Keratinocyte (primary cell): Measurements from ENCODE around the gene TACC3.

Experiments
- EZH2 ChIP-seq: IDR thresholded peaks from one replicate; pipeline ENCODE4 v1.6.1; 2012; ENCODE audit warnings: inconsistent platforms, mild to moderate bottlenecking, low read length, moderate library complexity
- TF ChIP-seq, protein P1 (sequence below), 3 experiments: IDR thresholded peaks in 1 of 3; conservative IDR thresholded peaks in 1 of 3; optimal IDR thresholded peaks in 1 of 3; 2 replicates in 2 of 3; 3 replicates in 1 of 3; pipeline versions ENCODE3 to v1.5.1; 2011; ENCODE audit warnings: low read length in 3 of 3, mild to moderate bottlenecking in 3 of 3, moderate library complexity in 2 of 3, control low read depth in 1 of 3, inconsistent platforms in 1 of 3; ENCODE audit not compliant: insufficient read depth in 2 of 3; ENCODE audit errors: extremely low read depth in 1 of 3

DNA sequence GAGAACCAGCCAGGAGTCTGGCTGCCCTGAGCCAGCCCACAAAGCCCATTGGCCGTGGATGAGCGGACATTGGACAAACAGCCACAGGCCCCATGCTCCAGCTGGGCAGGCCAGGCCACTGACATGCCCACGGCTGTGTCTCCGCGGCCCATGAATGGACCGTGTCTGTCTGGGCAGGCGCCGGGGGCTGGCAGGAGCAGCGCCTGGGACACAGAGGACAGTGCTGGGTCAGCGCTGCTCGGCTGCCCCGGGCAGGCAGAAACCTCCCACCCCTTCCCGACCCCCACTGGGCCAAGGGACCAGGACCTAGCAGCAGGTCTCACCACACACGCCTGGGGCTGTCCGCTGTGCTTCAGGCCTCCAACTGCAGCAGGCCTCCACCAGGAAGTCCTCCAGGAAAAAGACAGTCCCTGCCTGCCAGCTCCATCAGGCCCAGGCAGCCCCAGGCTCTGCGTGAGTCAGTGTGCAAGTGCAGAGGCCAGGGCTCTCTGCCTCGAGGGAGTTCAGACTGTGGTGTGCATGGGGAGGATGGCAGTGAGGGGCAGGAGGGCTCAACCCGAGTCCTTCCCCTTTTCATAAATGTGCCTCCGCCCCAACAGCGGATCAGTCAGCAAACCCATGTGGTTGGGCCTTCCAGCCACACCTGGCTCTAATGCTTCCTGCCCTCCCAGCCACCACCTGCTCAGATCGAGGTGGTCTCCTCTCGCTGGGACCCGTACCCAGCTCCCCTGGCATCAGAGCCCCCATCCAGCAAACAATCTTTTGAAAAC, 54.6 kb downstream of the TACC3 start:
- TF ChIP-seq, protein P1, sequence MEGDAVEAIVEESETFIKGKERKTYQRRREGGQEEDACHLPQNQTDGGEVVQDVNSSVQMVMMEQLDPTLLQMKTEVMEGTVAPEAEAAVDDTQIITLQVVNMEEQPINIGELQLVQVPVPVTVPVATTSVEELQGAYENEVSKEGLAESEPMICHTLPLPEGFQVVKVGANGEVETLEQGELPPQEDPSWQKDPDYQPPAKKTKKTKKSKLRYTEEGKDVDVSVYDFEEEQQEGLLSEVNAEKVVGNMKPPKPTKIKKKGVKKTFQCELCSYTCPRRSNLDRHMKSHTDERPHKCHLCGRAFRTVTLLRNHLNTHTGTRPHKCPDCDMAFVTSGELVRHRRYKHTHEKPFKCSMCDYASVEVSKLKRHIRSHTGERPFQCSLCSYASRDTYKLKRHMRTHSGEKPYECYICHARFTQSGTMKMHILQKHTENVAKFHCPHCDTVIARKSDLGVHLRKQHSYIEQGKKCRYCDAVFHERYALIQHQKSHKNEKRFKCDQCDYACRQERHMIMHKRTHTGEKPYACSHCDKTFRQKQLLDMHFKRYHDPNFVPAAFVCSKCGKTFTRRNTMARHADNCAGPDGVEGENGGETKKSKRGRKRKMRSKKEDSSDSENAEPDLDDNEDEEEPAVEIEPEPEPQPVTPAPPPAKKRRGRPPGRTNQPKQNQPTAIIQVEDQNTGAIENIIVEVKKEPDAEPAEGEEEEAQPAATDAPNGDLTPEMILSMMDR (optimal IDR thresholded peaks at IDR 0.05 in 1 of 3, IDR thresholded peaks at IDR 0.05 in 1 of 3, conservative IDR thresholded peaks at IDR 0.05 in 1 of 3; ENCODE audit: extremely low read depth in 1 of 3, insufficient read depth in 2 of 3, low read length in 3 of 3) = no peak
- TF ChIP-seq EZH2 = no peak
